Measurements from ENCODE around the gene ABTB2. TPM values are rescaled to one million over a fixed set of nuclear protein-coding genes. Genes with fewer than 3 reads are reported as not detected.

ABTB2 gene
- polyA plus RNA-seq, 1 of the 3 experiments (the other 2 are of a cell fraction) = 7.8 TPM

GRCh38 chr11:34305193-34305592, 52.6 kb downstream of the ABTB2 start (continued):
- TF ChIP-seq ZBTB33 (IDR thresholded peaks at IDR 0.05; ENCODE audit: borderline replicate concordance, low read depth) = no peak
- no peak for TF ChIP-seq NRF1 (IDR thresholded peaks at IDR 0.05; ENCODE audit: low read depth, low read length)
- no peak for TF ChIP-seq YY1 (IDR thresholded peaks at IDR 0.05; ENCODE audit: low read depth)
- no peak for TF ChIP-seq NFIC (IDR thresholded peaks at IDR 0.05; ENCODE audit: borderline replicate concordance)
- no peak for TF ChIP-seq FOSL2 (IDR thresholded peaks at IDR 0.05; ENCODE audit: borderline replicate concordance, low read depth)

GRCh38 chr11:34303028-34303570, 54.7 kb downstream of the ABTB2 start:
- no peaks in the 10 kb centered on the region for H3K9me2 ChIP-seq
- WGBS (ENCODE audit: low lambda C conversion rate) = 95% methylated on average over 4 of the region's 4 CpGs

GRCh38 chr11:34302046-34302921, 55.5 kb downstream of the ABTB2 start:
- Histone ChIP-seq H4K20me1 (ENCODE audit: insufficient read depth) (no peaks in the 10 kb centered on the region), H3K9ac (no peak overlapping the region; the same call in 1 of the 2 replicates), H3F3A (replicated peaks; ENCODE audit: insufficient read depth) (peaks cover 22% of the 10 kb centered on the region), H3K36me3 (replicated peaks in 1 of 2; ENCODE audit: control insufficient read depth in 1 of 2, insufficient read depth in 2 of 2, low read length in 1 of 2) (no peaks in the 10 kb centered on the region), H3K4me1 (ENCODE audit: control insufficient read depth in 1 of 2, insufficient read depth in 2 of 2, low read depth in 1 of 2, low read length in 1 of 2) (peaks cover 37 to 41% of the 10 kb centered on the region in 2 experiments), H3K4me2 (peak overlapping the region; percentile 39), H3K4me3 (ENCODE audit: low read depth in 2 of 2, low read length in 1 of 2) (no peak overlapping the region), H3K27me3 (ENCODE audit: insufficient read depth) (no peaks in the 10 kb centered on the region), H2AFZ (ENCODE audit: low read depth) (no peak overlapping the region), H3K27ac (ENCODE audit: low read depth in 2 of 2, low read length in 1 of 2) (peak overlapping the region; percentile 71 to 73), H3K9me2 (no peaks in the 10 kb centered on the region), H3K79me2 (ENCODE audit: insufficient read depth) (no peaks in the 10 kb centered on the region), H3K9me3 (no peaks in the 10 kb centered on the region)
- ChIA-PET CTCF (interaction anchor here (0.7 to 3.3 kb wide), 2 partner anchors 12 to 128 kb away, joined by 3 to 13 read pairs; no protein-coding TSS in a partner anchor), POLR2A (no interaction called here)
- WGBS (ENCODE audit: low lambda C conversion rate) = 55% methylated on average over 4 of the region's 4 CpGs
- no peak for DNase-seq
- TF ChIP-seq FOXJ3 (CRISPR knock-in tag; IDR thresholded peaks at IDR 0.05) (no peak), FOSL2 (IDR thresholded peaks at IDR 0.05; ENCODE audit: borderline replicate concordance, low read depth) (peak; percentile 90; the same call in 1 of the 2 replicates), RXRA (IDR thresholded peaks at IDR 0.05; ENCODE audit: borderline replicate concordance, low read depth) (peak; percentile 97), ZBTB33 (IDR thresholded peaks at IDR 0.05; ENCODE audit: borderline replicate concordance, low read depth) (no peak), GATA2 (CRISPR knock-in tag; IDR thresholded peaks at IDR 0.05) (no peak), MXI1 (IDR thresholded peaks at IDR 0.05; ENCODE audit: low read depth, low read length) (no peak), RCOR1 (IDR thresholded peaks at IDR 0.05; ENCODE audit: low read length) (no peak), YY1 (IDR thresholded peaks at IDR 0.05; ENCODE audit: low read depth) (no peak), SMC3 (IDR thresholded peaks at IDR 0.05; ENCODE audit: low read depth, low read length) (no peak), JUND (IDR thresholded peaks at IDR 0.05) (peak; percentile 91), PBX3 (IDR thresholded peaks at IDR 0.05) (peak; percentile 80), TCF12 (IDR thresholded peaks at IDR 0.05) (peak; percentile 96), ELF1 (IDR thresholded peaks at IDR 0.05) (no peak), USF1 (IDR thresholded peaks at IDR 0.05; ENCODE audit: borderline replicate concordance, low read depth) (no peak), NFIC (IDR thresholded peaks at IDR 0.05; ENCODE audit: borderline replicate concordance) (peak; percentile 95)

More at GRCh38 chr11:34303028-34303570, 54.7 kb downstream of the ABTB2 start:
- Histone ChIP-seq H3K79me2 (ENCODE audit: insufficient read depth) (no peaks in the 10 kb centered on the region), H3K9ac (no peak overlapping the region), H3K9me3 (no peaks in the 10 kb centered on the region), H3K4me3 (ENCODE audit: low read depth in 2 of 2, low read length in 1 of 2) (no peak overlapping the region), H3K36me3 (replicated peaks in 1 of 2; ENCODE audit: control insufficient read depth in 1 of 2, insufficient read depth in 2 of 2, low read length in 1 of 2) (no peaks in the 10 kb centered on the region), H4K20me1 (ENCODE audit: insufficient read depth) (no peaks in the 10 kb centered on the region), H3F3A (replicated peaks; ENCODE audit: insufficient read depth) (peaks cover 22% of the 10 kb centered on the region), H2AFZ (ENCODE audit: low read depth) (no peak overlapping the region), H3K4me2 (peak overlapping the region; percentile 39; the same call in 1 of the 2 replicates), H3K4me1 (ENCODE audit: control insufficient read depth in 1 of 2, insufficient read depth in 2 of 2, low read depth in 1 of 2, low read length in 1 of 2) (peaks cover 37 to 41% of the 10 kb centered on the region in 2 experiments), H3K27me3 (ENCODE audit: insufficient read depth) (no peaks in the 10 kb centered on the region), H3K27ac (ENCODE audit: low read depth in 2 of 2, low read length in 1 of 2) (peak overlapping the region; percentile 71 to 73)
- ChIA-PET POLR2A (interaction anchor here (0.7 kb wide), 1 partner anchor 29 kb away, joined by 4 read pairs; no protein-coding TSS in a partner anchor), CTCF (interaction anchor here (0.7 kb wide), 1 partner anchor 11 kb away, joined by 3 read pairs; no protein-coding TSS in a partner anchor)
- DNase-seq = no peak
- TF ChIP-seq RXRA (IDR thresholded peaks at IDR 0.05; ENCODE audit: borderline replicate concordance, low read depth) (no peak), ELF1 (IDR thresholded peaks at IDR 0.05) (no peak), NFIC (IDR thresholded peaks at IDR 0.05; ENCODE audit: borderline replicate concordance) (no peak), GABPA (IDR thresholded peaks at IDR 0.05; ENCODE audit: low read depth) (peak; percentile 35), EP300 (IDR thresholded peaks at IDR 0.05; ENCODE audit: borderline replicate concordance in 1 of 2, low read depth in 1 of 2, low read length in 1 of 2) (no peak), TCF12 (IDR thresholded peaks at IDR 0.05) (no peak)

All from SK-N-SH (cell line).